GM12878 (cell line): Measurements from ENCODE around the gene FUS.

Experiments used
- CBFB ChIP-seq: IDR thresholded peaks from 2 replicates; pipeline ENCODE4 v1.6.1; 2016; ENCODE audit warnings: antibody characterized with exemption, low read depth
- FOS ChIP-seq: IDR thresholded peaks from 3 replicates; pipeline ENCODE4 v1.6.1; 2011; ENCODE audit warnings: borderline replicate concordance; ENCODE audit not compliant: insufficient read length; ENCODE audit errors: extremely low read depth
- FOXM1 ChIP-seq: IDR thresholded peaks from 2 replicates; pipeline ENCODE4 v1.6.1; 2012; ENCODE audit warnings: low read depth, mild to moderate bottlenecking, inconsistent platforms, low read length, moderate library complexity
- KLF5 ChIP-seq: fragments of 450-650 bp; IDR thresholded peaks from 2 replicates; pipeline ENCODE4 v1.6.1; 2014; ENCODE audit warnings: mild to moderate bottlenecking; ENCODE audit not compliant: partially characterized antibody
- SREBF2 ChIP-seq: IDR thresholded peaks from 2 replicates; pipeline ENCODE4 v1.6.1; 2012; ENCODE audit warnings: mild to moderate bottlenecking, low read length
- TF ChIP-seq, protein P1 (sequence below), 3 experiments: IDR thresholded peaks in 2 of 3; conservative IDR thresholded peaks in 1 of 3; 2 replicates each; pipeline ENCODE4 v1.5.1; 2011; ENCODE audit warnings: low read depth in 3 of 3, low read length in 3 of 3, mild to moderate bottlenecking in 3 of 3, control low read depth in 2 of 3, moderate library complexity in 2 of 3, inconsistent platforms in 1 of 3, mixed read lengths in 1 of 3; ENCODE audit not compliant: control insufficient read depth in 2 of 3, insufficient read depth in 1 of 3; ENCODE audit errors: extremely low read depth in 1 of 3
- TF ChIP-seq, protein P2 (sequence below): IDR thresholded peaks from 2 replicates; pipeline ENCODE4 v1.6.1; 2011; ENCODE audit warnings: low read depth, low read length, improper control_type of control experiment, borderline replicate concordance
- TF ChIP-seq, protein P3 (sequence below): fragments of 450-650 bp; formaldehyde crosslinking; IDR thresholded peaks from 2 replicates; pipeline ENCODE4 v1.5.0; 2022; ENCODE audit warnings: mild to moderate bottlenecking, missing genetic modification characterization

DNA sequence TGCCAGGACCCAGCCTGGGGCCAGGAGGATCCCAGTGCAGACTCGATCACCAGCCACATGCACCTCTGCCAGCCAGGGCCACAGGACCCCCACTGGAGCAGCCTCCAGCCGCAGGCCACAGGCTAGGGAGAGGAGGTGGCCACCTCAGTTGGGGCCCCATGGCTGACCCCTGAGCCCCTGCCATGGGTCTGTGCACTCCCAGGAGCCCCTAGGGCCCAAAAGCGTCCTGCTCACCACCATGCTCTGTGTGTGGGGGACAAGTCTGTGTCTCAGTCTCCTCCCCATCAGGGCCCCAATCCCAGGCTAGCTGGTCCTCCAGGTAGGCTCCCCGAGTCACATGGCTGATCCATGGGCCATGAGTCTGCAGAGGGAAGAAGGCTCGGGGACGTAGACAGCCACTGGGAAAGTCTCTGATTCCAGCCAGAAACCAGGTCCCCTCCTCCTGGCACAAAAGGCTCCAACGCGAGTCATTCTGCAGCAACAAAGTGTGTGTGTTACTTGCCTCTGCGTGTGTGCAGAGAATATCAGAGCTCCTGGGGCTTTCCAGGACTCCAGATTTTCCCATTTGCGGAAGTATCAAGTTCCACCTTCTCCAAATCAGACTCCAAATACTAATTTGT lies 38.3 kb upstream of the FUS start:
- no peak for TF ChIP-seq FOXM1
- TF ChIP-seq FOS: no peak
- TF ChIP-seq, protein P1, sequence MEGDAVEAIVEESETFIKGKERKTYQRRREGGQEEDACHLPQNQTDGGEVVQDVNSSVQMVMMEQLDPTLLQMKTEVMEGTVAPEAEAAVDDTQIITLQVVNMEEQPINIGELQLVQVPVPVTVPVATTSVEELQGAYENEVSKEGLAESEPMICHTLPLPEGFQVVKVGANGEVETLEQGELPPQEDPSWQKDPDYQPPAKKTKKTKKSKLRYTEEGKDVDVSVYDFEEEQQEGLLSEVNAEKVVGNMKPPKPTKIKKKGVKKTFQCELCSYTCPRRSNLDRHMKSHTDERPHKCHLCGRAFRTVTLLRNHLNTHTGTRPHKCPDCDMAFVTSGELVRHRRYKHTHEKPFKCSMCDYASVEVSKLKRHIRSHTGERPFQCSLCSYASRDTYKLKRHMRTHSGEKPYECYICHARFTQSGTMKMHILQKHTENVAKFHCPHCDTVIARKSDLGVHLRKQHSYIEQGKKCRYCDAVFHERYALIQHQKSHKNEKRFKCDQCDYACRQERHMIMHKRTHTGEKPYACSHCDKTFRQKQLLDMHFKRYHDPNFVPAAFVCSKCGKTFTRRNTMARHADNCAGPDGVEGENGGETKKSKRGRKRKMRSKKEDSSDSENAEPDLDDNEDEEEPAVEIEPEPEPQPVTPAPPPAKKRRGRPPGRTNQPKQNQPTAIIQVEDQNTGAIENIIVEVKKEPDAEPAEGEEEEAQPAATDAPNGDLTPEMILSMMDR (IDR thresholded peaks at IDR 0.05 in 2 of 3, conservative IDR thresholded peaks at IDR 0.05 in 1 of 3; ENCODE audit: control insufficient read depth in 2 of 3, extremely low read depth in 1 of 3, insufficient read depth in 1 of 3, low read depth in 3 of 3, low read length in 3 of 3): no peak
- TF ChIP-seq SREBF2: no peak
- TF ChIP-seq KLF5: no peak
- TF ChIP-seq, protein P2, sequence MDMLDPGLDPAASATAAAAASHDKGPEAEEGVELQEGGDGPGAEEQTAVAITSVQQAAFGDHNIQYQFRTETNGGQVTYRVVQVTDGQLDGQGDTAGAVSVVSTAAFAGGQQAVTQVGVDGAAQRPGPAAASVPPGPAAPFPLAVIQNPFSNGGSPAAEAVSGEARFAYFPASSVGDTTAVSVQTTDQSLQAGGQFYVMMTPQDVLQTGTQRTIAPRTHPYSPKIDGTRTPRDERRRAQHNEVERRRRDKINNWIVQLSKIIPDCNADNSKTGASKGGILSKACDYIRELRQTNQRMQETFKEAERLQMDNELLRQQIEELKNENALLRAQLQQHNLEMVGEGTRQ: no peak
- TF ChIP-seq CBFB: no peak
- TF ChIP-seq, protein P3, sequence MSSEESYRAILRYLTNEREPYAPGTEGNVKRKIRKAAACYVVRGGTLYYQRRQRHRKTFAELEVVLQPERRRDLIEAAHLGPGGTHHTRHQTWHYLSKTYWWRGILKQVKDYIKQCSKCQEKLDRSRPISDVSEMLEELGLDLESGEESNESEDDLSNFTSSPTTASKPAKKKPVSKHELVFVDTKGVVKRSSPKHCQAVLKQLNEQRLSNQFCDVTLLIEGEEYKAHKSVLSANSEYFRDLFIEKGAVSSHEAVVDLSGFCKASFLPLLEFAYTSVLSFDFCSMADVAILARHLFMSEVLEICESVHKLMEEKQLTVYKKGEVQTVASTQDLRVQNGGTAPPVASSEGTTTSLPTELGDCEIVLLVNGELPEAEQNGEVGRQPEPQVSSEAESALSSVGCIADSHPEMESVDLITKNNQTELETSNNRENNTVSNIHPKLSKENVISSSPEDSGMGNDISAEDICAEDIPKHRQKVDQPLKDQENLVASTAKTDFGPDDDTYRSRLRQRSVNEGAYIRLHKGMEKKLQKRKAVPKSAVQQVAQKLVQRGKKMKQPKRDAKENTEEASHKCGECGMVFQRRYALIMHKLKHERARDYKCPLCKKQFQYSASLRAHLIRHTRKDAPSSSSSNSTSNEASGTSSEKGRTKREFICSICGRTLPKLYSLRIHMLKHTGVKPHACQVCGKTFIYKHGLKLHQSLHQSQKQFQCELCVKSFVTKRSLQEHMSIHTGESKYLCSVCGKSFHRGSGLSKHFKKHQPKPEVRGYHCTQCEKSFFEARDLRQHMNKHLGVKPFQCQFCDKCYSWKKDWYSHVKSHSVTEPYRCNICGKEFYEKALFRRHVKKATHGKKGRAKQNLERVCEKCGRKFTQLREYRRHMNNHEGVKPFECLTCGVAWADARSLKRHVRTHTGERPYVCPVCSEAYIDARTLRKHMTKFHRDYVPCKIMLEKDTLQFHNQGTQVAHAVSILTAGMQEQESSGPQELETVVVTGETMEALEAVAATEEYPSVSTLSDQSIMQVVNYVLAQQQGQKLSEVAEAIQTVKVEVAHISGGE (CRISPR knock-in tag): no peak
